NCI-H69 (cell line): ENCODE measurements around the gene SERPINA1.

Experiments used
- DNase-seq: peaks from one replicate; lab custom pipeline; 2025; lab: John Stamatoyannopoulos, UW

Gene SERPINA1

DNA sequence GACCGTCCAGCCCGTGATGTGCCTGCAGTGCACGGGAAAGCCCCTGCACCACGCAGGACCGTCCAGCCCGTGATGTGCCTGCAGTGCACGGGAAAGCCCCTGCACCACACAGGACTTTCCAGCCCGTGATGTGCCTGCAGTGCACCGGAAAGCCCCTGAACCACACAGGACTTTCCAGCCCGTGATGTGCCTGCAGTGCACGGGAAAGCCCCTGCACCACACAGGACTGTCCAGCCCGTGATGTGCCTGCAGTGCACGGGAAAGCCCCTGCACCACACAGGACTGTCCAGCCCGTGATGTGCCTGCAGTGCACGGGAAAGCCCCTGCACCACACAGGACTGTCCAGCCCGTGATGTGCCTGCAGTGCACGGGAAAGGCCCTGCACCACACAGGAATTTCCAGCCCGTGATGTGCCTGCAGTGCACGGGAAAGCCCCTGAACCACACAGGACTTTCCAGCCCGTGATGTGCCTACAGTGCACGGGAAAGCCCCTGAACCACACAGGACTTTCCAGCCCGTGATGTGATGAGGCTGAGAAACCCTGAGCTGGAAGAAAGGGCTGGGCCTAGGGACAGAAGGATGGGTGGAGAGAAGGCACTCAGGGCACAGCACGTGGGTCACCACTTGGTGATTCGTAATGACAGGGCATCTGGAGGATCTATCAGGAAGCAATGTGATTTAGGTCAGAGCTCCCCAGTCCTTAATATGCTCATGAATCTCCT lies 42.2 kb downstream of the SERPINA1 start:
- DNase-seq = peak; percentile 41

GRCh38 chr14:94345344-94346064 lies 42.9 kb downstream of the SERPINA1 start:
- DNase-seq = peak; percentile 28

- DNase-seq = no peak
Observed at GRCh38 chr14:94344389-94344788, 44.0 kb downstream of the SERPINA1 start.

GRCh38 chr14:94343238-94344005 lies 45.0 kb downstream of the SERPINA1 start:
- DNase-seq = no peak

- peak; percentile 85 for DNase-seq
Observed at GRCh38 chr14:94342334-94342934, 46.0 kb downstream of the SERPINA1 start.

GRCh38 chr14:94341656-94342333 lies 46.6 kb downstream of the SERPINA1 start:
- DNase-seq = no peak

DNA sequence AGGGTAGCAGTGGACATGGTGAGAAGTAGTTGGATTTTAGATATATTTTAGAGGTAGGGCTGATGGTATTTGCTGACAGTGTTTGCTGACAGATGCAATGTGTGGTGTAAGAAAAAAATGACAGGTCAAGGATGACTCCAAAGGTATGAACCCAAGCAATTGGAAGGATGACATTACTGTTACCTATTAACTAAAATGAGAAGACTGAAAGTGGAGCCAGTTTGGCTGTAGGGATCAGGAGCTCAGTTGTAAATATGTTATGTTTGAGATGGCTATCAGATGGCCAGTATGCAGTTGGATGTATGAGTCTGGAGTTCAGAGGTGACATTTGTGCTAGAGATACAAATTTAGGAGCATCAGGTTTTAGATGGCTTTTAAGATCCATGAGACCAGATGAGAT lies 47.9 kb downstream of the SERPINA1 start:
- DNase-seq = no peak

- no peak for DNase-seq
Observed at GRCh38 chr14:94338023-94338422, 50.4 kb downstream of the SERPINA1 start.

GRCh38 chr14:94337274-94337673 lies 51.1 kb downstream of the SERPINA1 start:
- DNase-seq = no peak

GRCh38 chr14:94334872-94335271 lies 53.5 kb downstream of the SERPINA1 start:
- DNase-seq = peak; percentile 82

GRCh38 chr14:94332587-94332986 lies 55.8 kb downstream of the SERPINA1 start:
- no peak for DNase-seq

DNA sequence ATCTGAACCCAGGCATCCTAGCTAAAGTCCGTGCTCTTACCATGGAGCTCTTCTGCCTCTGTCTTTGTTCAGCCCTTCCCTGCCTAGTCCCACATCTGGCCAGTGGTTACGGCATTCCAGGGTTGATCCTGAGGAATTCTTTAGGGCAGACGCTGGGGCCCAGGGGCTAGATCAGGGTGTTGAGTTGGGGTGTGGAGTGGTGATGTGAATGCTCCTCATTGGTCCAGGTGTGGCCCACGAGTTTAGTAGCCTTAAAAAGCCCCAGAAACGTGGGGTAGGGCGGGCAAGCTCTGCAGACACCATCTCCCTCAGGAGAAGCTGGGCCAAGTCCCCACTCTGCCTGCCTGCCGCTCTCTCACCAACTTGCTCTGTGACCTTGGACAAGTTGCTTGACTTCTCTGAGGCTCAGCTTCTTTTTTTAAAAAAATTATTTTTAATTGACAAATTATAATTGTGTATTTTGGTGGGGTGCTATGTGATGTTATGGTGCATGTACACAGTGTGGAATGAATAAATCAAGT lies 56.3 kb downstream of the SERPINA1 start:
- DNase-seq = no peak

GRCh38 chr14:94331462-94331861 lies 56.9 kb downstream of the SERPINA1 start:
- no peak for DNase-seq

DNA sequence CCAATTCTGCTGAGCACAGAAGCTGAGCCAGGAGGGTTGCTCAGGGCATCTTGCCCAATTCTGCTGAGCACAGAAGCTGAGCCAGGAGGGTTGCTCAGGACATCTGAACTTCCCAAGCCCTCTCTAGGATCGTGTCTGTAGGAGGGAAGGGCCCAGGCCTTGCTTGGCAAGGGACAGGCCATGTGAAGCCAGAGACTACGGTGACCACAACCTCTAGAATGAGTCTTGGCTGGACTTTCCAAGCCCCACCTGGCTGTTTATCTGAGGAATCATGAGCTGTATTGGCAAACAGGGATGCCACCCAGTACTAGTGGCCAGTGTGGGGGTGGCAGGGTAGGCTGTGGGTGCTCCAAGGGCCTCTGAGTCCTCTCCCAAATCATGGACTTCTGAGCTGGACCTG lies 57.5 kb downstream of the SERPINA1 start:
- no peak for DNase-seq

DNA sequence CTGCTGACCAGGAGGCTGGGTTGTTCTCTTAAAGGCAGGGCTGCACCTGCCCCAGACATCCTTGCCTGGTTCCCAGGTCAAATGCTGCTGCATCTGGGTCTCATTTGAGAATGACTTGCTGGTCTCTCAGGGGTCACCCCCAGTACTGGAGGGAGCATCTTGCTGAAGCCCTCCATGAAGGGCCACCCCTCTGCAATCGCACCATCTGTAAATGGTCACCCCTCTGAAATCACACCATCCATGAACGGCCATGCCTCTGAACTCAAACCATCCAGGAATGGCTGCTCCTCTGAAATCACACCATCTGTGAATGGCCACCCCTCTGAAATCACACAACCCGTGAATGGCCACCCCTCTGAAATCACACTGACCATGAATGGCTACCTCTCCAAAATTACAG lies 58.0 kb downstream of the SERPINA1 start:
- no peak for DNase-seq

DNA sequence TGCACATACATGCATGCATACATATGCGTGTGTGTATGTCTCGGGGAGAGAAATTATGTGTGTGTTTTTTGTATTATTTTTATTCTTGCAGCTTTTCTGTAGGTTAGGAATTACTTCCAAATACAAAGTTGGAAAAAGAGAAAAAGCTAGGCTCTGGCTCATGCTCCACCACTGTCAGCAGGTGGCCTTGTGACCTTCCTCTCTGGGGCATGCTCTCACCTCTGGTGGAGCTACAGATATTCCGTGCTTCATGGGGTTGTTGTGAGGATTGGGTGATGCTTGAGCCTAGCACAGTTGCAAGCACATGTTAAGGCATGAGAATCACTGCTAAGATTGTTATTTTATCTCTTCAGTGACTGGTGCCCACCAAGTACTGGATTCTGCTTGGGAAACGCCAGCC lies 58.5 kb downstream of the SERPINA1 start:
- no peak for DNase-seq

DNA sequence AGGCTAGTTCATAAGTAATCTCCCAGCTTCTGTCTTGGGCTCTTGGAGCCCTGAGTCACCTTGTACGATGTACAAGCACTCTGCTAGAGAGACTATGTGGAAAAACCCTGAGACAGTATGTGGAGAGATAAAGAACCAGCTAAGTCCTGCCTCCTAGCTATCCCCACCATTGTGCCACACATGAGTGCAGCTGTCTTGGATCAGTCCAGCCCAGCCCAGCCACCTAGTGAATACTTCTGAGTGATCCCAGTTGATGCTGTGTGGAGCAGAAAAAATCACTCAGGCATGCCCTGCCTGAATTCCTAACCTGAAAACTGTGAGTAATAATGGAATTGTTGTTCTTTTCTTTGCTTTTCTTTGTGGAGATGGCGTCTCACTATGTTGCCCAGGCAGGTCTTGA lies 60.2 kb downstream of the SERPINA1 start:
- no peak for DNase-seq
